ENCODE measurements around the gene TYROBP.
"Not testable (repeated sequence)": the region's sequence is repeated elsewhere in the genome, so short reads cannot be mapped to it uniquely, and the experiment has no call there.

TYROBP gene

GRCh38 chr19:35901055-35901644 lies 6.9 kb downstream of the TYROBP start:
- no peak for DNase-seq (ENCODE audit: low read depth in 2 of 2)

- DNase-seq (ENCODE audit: low read depth in 2 of 2) = peak; percentile 84 to 86
These were observed 8.4 kb downstream of the TYROBP start for GRCh38 chr19:35899547-35900214.

GRCh38 chr19:35898499-35898809 lies 9.6 kb downstream of the TYROBP start:
- DNase-seq (ENCODE audit: low read depth in 2 of 2) = no peak

- DNase-seq (ENCODE audit: low read depth in 2 of 2) = no peak
These were observed 10.2 kb downstream of the TYROBP start for GRCh38 chr19:35897706-35898451.

GRCh38 chr19:35896643-35897040 lies 11.5 kb downstream of the TYROBP start:
- no peak for DNase-seq (ENCODE audit: low read depth in 2 of 2)

GRCh38 chr19:35895911-35896642 lies 12.0 kb downstream of the TYROBP start:
- no peak for DNase-seq (ENCODE audit: low read depth in 2 of 2)

- no peak for DNase-seq (ENCODE audit: low read depth in 2 of 2)
These were observed 13.8 kb downstream of the TYROBP start for GRCh38 chr19:35894342-35894741.

- not testable (repeated sequence) for DNase-seq (ENCODE audit: low read depth in 2 of 2)
These were observed 16.3 kb downstream of the TYROBP start for GRCh38 chr19:35891819-35892218.

GRCh38 chr19:35890113-35890650 lies 17.9 kb downstream of the TYROBP start:
- DNase-seq (ENCODE audit: low read depth in 2 of 2) = no peak

GRCh38 chr19:35889370-35890112 lies 18.6 kb downstream of the TYROBP start:
- DNase-seq (ENCODE audit: low read depth in 2 of 2) = no peak

- DNase-seq (ENCODE audit: low read depth in 2 of 2) = no peak
These were observed 19.7 kb downstream of the TYROBP start for GRCh38 chr19:35888398-35888797.

- no peak for DNase-seq (ENCODE audit: low read depth in 2 of 2)
These were observed 20.9 kb downstream of the TYROBP start for GRCh38 chr19:35887197-35887596.

GRCh38 chr19:35885904-35886303 lies 22.2 kb downstream of the TYROBP start:
- no peak for DNase-seq (ENCODE audit: low read depth in 2 of 2)

GRCh38 chr19:35885225-35885738 lies 22.8 kb downstream of the TYROBP start:
- no peak for DNase-seq (ENCODE audit: low read depth in 2 of 2)

GRCh38 chr19:35883882-35884281 lies 24.2 kb downstream of the TYROBP start:
- DNase-seq (ENCODE audit: low read depth in 2 of 2) = no peak

GRCh38 chr19:35882114-35882832 lies 25.8 kb downstream of the TYROBP start:
- no peak for DNase-seq (ENCODE audit: low read depth in 2 of 2)

GRCh38 chr19:35879770-35880317 lies 28.3 kb downstream of the TYROBP start:
- peak; percentile 79 to 86 for DNase-seq (ENCODE audit: low read depth in 2 of 2)

- no peak for DNase-seq (ENCODE audit: low read depth in 2 of 2)
These were observed 29.0 kb downstream of the TYROBP start for GRCh38 chr19:35879068-35879467.

GRCh38 chr19:35874392-35874930 lies 33.6 kb downstream of the TYROBP start:
- DNase-seq (ENCODE audit: low read depth in 2 of 2) = no peak

- no peak for DNase-seq (ENCODE audit: low read depth in 2 of 2)
These were observed 35.9 kb downstream of the TYROBP start for GRCh38 chr19:35872180-35872579.
